Activated CD8-positive, alpha-beta memory T cell treated with anti-CD3 and anti-CD28 coated beads for 48 hours (primary cell): Measurements from ENCODE around the gene ZBTB49.

Experiments used
- DNase-seq, 3 experiments: peaks; one replicate each; pipeline ENCODE4 v3.0.0-alpha.2; 2020; ENCODE audit warnings: low read depth in 2 of 3, low spot score in 2 of 3

The ZBTB49 gene

DNA sequence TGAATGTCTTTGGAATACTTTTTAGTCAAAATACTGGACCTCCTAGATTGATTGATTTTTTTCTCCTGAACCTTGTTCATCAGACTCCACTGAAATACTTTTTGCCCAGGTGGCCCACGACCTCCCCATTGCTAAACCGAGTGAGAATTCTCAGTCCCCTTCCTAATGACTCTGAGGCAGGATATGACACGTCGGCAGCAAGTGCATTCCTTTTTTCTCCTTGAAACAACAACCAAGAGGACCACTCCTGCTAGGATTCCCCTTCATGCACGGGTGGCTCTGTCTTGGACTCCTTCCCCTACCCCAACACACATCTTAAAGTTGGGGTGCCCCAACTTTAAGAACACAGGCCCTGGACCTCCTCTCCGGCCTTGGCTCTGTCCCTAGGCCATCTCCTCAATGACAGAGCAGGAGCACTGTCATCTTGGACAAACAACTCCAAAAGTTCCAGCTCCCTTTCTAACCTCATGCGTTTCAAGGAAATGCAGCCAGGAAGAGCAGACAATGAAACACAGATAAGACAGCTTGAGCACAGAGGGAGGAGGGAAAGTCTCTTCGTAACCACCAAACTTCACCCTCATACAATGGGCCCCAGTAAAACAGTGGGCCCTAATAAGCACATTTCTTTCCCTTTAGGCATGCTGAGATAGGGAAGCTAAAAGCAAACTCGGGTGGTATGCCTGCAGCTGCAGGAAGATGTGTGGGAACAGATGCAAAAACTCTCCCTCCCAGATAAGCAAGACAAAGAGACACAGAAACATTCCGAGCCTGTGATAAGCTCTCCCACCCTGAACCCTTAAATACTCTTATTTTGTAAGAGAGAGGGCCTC, 33.9 kb downstream of the ZBTB49 start:
- DNase-seq, result no peak

GRCh38 chr4:4325321-4325720, 35.3 kb downstream of the ZBTB49 start:
- no peak for DNase-seq

DNA sequence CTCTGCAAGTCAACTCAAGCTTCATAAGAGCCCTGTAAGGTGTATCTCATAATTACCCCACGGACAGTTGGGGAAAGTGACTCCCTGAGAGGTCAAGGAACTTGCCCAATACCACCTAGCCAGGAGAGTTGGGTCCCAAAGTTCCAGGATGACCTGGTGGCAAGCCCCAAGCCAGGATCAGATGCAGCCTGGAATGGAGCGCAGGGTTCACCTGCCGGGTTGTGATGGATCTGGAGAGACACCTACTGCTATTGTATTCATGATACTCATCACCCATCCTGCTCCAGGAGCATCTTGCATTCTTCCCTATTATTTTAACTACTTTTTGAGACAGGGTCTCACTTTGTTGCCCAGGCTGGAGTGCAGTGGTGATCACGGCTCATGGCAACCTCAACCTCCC, 36.1 kb downstream of the ZBTB49 start:
- no peak for DNase-seq

DNA sequence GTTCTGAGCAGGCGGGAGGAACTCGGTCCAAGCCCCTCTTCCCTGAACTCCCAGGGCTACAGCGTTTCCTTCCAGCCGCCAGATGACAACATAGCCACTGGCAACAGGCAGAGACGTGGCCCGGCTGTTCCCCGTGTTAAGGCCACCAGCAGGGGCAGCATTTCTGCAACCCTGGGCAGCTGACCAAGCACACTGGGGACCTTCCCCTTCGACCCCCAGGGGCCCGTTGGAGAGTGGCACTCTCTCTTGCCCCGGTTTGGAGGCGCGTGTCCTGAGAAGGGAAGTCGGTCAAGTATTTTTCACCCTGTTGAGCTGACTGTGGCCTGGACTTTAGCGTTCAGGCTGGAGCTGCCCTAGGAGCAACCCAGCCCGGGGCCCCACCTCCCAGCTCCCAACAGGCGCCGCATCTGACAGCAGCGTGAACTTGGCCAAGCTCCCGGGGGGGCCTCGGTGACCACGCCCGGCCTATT, 37.6 kb downstream of the ZBTB49 start:
- DNase-seq, result no peak

DNA sequence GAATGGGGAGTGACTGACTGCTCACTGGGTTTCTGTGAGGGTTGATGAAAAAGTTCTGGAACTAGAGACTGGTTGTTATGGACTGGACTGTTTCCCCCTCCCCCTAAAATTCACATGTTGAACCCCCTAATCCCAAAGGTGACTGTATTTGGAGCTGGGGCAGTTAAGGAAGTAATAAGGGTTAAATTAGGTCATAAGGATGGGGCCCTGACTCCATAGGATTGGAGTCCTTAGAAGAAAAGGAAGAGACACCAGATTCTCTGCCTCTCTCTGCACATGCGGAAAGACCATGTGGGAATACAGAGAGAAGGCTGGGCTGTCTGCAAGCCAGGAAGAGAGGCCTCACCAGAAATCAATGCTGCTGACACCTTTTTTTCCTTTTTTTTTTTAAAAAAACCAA, 38.2 kb downstream of the ZBTB49 start:
- DNase-seq, result no peak

DNA sequence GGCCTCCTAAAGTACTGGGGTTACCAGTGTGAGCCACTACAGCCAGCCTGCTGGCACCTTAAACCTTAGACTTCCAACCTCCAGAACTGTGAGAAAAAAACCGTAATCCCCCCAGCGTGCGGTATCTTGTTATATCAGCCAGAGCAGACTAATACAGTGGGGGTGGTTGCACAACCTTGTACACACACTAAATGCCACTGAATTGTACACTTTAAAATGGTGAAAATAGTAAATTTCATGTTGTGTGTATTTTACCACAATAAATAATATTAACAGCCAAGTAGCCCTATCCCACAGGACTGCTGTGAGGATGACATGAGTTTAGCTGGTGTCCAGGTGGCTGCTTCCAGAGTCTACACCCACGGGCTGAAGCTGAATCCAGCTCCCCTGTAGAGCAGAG, 38.8 kb downstream of the ZBTB49 start:
- DNase-seq, result no peak

- DNase-seq, result no peak
Measured at GRCh38 chr4:4329496-4329895, 39.4 kb downstream of the ZBTB49 start.

DNA sequence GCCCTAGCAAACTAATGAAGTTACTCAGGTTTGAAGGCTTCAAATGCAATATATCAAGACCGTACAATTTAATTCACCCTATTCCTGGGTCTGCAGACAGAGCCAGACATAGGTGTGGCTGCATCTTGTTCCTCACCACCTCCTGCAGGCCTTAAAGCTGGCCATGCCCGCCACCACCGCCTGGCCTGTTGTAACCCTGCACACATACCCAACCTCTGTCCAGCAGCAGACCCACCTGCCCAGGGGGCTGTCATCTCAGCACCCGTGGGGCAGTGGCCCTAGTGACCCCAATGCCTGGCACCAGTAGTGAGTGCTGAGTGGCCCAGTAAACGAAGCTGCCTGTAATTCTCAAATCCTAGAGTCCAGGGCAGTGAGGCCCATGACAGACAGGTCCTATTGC, 40.7 kb downstream of the ZBTB49 start:
- DNase-seq, result no peak

DNA sequence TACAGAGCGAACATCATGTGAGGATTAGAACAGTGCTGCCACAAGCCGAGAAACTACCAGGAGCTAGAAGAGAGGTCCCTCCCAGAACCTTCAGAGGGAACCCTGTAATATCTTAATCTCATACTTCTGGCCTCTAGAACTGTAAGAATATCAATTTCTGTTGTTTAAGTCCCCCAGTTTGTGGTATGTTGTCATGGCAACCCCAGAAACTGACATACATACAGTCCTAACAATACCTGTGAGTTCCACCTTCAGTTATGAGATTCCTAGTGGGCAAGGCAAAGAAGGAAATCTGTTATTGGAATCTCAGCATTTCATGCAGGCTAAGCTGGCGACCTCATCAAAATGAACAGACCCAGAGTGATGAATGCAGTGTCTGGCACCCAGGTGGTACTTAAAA, 42.5 kb downstream of the ZBTB49 start:
- DNase-seq, result no peak

GRCh38 chr4:4333265-4333706, 43.2 kb downstream of the ZBTB49 start:
- DNase-seq, result no peak

GRCh38 chr4:4334798-4335520, 44.9 kb downstream of the ZBTB49 start:
- peak; percentile 23 to 40 (median 26) for DNase-seq

DNA sequence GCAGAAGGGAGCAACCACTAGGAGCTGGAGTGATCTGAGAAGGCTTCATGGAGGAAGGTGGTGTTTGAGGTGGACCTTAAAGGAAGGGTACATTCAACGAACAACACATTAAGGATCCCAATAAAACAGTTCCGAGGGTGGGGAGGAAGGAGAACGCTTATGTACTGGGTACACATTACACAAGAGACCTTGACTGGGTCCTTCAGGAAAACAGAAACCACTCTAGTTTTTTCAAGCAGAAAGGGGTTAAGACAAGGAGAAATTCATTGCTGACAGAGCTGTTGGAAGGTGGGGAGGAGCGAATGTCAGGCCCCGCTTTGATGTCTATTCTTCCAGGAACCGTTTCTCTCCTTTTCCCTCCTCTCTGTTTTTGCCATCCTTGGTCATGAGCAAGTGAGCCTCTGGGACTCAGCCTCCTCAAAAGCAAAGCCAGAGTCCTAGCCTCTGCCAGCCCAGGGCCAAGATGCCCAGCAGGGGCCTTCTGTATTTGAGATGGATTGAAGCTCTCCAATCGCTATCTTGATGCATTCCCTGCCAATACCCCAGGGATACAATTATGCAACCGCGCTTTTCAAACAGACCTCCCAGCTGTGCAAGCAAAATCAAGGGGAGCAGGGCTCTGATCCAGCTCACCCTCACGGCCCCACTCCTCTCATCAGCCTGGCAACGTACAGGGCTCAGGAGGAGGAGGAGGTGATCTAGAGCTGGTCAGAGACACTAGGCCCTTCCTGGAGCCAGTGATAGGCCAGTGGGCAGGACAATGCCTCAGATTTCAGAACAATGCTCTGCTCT, 48.4 kb downstream of the ZBTB49 start:
- no peak for DNase-seq

DNA sequence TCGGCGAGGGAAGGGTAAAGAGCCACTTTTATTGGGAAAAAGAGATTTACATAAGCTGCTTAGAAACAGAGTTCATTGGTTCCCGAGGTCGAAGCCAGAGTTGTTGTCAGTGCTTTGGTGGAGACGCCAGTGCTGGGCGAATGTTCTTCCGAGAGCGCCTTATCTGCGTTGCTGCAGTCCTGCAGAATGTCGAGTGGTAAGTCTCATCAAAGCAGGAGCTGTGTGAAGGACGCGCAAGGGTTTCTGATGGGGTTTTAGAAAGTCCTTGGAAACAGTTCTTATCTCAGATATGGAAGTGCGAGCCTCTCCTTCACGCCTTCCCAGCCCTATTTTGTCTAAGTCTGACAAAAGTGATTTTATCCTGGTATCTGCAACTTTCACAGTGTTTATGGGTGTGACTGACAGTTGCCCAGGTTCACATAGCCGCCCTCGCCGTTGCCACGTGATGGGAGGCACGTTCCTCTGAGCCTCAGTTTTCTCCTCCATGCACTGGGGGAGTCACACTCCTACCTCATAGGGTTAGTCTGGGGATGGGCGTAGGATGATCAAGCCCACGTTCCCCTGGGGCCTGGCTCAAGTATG, 49.5 kb downstream of the ZBTB49 start:
- DNase-seq, result no peak

- no peak for DNase-seq
Measured at GRCh38 chr4:4341861-4342650, 52.0 kb downstream of the ZBTB49 start.

- DNase-seq, result no peak
Measured at GRCh38 chr4:4343038-4343437, 53.0 kb downstream of the ZBTB49 start.

DNA sequence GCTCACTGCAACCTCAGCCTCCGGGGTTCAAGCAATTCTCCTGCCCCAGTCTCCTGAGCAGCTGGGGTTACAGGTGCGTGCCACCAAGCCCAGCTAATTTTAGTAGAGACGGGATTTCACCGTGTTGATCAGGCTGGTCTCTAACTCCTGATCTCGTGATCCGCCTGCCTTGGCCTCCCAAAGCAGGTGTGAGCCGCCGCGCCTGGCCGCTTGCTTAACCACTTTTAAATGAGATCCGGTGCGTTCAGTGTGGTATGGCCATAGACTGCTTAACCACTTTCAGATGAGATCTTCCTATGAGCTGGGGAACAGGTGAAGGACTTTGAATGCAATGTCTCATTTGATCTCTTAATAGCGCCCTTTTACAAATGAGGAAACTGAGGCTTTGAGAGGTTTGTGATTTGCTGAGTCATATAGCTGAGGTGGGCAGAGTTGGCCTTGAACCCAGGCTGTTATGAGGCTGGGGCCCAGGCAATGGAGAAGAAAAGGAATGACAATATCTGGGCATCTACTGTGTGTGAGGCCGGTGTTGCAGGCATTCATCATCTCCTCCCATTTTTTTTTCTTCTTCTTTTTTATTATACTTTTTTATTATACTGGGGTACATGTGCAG, 55.0 kb downstream of the ZBTB49 start:
- no peak for DNase-seq

- no peak for DNase-seq
Measured at GRCh38 chr4:4347585-4347984, 57.5 kb downstream of the ZBTB49 start.

- peak in 1 of 3 experiments; percentile 4 for DNase-seq
Measured at GRCh38 chr4:4348585-4348984, 58.5 kb downstream of the ZBTB49 start.

DNA sequence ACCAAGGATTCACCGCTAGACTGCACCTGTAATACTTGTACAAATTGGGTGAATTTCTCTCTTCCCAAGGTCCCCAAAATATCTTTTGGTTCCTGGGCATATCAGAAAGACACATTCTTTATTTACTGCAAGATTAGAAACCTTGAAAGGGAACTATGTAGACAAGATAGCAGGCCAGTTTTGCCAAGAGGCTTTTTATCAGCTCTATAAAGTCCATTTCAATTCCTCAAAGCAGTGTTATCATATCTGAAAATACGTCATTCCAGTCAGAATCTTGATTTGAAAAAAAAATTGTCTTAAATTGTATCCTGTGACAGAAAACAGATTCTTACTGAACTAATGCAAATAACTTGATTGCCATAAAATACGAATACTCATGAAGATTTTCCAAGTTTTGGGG, 59.8 kb downstream of the ZBTB49 start:
- no peak for DNase-seq

DNA sequence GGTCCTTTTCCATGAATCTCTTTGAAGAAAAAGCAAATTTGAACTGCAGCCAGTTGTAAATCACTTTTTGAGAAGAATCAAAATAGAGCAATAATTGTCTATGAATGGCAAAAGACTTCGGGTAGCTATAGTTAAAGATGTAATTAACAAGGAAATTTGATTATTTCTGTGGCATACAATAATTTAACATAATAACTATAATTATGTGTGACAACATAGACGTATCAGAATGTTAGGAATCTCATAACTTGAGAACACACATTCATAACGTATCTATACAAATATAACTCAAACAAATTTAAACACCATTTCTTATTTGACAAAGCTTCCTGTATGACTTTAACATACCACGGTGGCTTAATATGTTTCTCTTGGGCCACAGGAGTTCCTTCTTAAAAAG, 60.9 kb downstream of the ZBTB49 start:
- DNase-seq, result no peak
